ENCODE results near the gene CD22.
"Not testable (repeated sequence)": the region's sequence is repeated elsewhere in the genome, so short reads cannot be mapped to it uniquely, and the experiment has no call there.

CD22 gene

DNA sequence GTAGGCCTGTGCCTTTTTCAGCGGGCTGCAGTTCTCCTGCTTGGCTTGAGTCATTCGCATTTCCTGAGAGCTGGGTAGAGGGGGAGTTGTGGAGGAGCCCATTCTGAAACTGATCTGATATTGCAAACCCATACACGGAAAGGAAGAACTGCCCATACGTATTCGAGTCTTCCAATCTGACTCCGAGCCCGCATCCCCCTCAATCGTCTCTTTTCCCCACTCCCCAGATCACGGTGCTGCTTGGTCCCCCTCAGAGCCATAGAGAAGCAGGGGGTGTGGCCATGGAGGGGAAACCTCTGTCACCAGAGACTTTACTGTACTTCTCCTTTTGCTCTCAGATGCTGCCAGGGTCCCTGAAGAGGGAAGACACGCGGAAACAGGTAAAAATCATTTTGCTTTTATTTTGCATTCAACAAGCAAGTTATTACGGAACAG lies at the start of gene CD22:
TSS of gene CD22 (plus strand) at position 337 of the 435 bp plus-strand sequence. CDS start 2,854 bp downstream, outside the sequence.
- peak; percentile 82 for DNase-seq (ENCODE audit: low spot score)

DNA sequence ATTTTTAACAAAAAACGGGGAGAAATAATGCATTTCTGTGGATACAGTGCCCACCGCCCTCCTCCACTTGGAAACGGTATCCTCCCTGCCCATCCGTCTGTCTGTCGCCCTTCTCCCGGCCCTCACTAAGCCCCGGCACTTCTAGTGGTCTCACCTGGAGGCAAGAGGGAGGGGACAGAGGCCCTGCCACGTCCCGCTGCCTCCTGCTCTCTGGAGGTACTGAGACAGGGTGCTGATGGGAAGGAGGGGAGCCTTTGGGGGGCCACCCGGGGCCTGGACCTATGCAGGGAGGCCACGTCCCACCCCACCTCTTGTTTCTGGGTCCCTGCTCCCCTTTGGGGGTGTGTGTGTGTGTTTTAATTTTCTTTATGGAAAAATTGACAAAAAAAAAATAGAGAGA lies 49.6 kb upstream of the CD22 start:
- no peak for DNase-seq (ENCODE audit: low spot score)

DNA sequence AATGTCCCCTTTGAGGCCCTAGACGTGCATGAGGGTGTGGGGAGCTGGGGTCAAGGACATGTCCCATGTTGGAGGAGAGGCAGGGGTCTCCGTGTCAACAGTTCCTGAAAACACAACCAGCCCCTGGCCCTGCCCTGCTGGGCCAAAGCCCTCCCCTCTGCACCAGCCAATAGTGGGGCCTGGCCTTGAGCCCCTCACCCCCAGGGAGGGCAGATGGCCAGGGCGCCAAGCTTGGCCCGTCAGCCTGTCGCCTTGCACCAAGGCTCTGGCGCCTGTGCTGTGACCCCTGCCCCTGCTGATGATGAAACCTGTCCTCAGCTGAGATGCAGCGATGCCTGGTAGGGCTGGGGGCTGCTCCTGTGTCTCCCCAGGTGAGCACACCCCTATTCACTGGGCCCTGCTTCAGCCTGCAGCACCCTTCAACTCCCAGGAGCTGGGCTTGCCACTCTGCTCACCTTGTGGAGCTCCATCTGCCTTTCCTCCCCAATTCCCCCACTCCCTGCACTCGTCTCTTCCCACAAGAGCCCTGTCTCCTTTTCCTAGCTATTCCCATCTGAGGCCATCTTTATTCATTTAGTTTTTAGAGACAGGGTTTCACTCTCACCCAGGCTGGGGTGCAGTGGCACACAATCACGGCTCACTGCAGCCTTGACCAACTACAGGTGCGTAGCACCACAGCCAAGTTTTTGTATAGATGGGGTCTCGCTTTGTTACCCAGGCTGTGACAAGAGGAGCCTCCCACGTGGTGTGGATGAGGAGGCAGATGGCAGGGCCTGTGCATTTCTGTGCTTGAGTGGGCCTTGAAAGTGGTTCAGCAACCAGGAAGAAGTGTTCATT lies 48.8 kb upstream of the CD22 start:
- DNase-seq (ENCODE audit: low spot score), result peak; percentile 66

DNA sequence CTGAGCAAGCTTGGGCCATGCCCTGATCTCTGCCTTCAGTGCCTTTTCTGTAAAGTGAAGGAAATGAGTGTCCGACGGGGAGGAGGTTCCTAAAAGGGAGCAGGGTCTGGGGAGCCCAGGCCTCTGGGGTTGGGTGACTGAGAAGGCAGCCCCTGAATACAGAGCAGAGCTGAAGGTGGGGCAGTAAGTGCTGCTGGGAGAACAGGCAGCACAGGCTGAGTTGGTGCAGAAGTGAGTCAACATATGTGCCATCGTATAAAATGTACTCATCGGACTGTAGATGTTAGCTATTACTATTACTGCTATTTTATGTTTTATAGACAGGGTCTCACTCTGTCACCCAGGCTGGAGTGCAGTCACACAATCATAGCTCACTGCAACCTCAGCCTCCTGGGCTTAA lies 47.7 kb upstream of the CD22 start:
- no peak for DNase-seq (ENCODE audit: low spot score)

DNA sequence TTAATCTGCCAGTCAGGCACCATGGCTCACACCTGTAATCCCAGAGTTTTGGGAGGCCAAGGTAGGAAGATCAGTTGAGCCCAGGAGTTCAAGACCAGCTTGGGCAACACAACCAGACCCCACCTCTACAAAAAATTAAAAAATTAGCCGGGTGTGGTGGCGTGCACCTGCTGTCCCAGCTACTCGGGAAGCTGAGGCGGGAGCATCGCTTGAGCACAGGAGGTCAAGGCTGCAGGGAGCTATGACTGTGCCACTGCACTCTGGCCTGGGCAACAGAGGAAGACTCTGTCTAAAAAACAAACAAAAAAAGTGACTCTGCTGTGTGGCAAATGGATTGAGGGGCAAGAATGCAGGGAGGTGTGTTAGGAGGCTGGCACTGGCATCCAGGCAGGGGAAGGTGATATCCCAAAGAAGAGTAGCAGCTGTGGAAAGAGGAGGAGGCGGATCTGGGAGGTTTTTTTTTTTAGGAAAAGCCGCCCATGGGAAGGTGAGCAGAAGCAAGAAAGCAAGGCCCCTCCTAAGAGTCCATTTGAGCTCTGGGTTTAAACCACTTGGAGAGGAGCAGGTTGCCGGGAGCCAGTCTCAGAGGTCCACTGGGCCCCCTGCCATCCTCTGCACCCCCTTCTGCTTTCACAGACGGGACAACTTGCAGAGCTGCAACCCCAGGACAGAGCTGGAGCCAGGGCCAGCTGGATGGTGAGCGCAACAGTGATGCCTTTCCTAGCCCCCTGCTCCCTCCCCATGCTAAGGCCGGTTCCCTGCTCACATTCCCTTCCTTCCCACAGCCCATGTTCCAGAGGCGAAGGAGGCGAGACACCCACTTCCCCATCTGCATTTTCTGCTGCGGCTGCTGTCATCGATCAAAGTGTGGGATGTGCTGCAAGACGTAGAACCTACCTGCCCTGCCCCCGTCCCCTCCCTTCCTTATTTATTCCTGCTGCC lies 44.6 kb upstream of the CD22 start:
- DNase-seq (ENCODE audit: low spot score), result no peak

DNA sequence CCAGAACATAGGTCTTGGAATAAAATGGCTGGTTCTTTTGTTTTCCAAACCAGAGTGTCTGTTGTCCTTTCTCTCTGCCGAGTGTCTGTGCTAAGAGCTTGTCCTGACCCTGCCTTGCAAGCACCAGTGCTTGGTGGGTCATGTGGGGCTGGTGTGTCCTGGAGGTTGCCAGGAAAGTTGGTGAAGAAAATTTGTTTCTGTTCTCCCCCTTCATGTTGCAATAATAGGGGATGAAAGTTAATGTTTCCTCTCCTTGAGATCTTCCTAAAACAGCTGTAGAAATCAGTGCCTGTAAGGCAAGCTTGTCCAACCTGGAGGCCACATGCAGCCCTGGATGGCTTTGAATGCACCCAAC lies 43.9 kb upstream of the CD22 start:
- no peak for DNase-seq (ENCODE audit: low spot score)

DNA sequence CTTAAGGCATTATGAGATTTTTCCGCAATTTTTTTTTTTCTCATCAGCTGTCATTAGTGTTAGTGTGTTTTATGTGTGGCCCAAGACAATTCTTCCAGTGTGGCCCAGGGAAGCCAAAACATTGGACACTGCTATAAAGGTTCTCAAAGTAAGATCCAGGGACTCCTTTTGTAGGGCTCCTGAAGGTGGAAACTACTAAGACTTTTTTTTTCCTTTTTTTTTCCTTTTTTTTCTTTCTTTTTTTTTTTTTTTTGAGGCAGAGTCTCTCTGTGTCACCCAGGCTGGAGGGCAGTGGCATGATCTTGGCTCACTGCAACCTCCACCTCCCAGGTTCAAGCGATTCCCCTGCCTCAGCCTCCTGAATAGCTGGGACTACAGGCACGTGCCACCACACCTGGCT lies 43.5 kb upstream of the CD22 start:
- DNase-seq (ENCODE audit: low spot score), result not testable (repeated sequence)

DNA sequence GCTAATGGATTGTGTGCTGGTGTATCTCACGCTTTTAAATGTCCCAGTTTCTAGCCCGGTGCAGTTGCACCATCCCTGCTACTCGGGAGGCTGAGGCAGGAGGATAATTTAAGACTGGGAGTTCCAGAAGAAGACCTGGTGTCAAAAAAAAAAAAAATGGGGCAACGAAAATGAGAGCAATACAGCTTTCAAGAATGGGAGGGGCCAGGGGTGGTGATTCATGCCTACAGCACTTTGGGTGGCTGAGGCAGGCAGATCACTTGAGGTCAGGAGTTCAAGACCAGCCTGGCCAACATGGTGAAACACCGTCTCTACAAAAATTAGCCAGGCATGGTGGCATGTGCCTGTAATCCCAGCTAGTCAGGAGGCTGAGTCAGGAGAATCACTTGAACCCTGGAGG lies 42.9 kb upstream of the CD22 start:
- DNase-seq (ENCODE audit: low spot score), result not testable (repeated sequence)

DNA sequence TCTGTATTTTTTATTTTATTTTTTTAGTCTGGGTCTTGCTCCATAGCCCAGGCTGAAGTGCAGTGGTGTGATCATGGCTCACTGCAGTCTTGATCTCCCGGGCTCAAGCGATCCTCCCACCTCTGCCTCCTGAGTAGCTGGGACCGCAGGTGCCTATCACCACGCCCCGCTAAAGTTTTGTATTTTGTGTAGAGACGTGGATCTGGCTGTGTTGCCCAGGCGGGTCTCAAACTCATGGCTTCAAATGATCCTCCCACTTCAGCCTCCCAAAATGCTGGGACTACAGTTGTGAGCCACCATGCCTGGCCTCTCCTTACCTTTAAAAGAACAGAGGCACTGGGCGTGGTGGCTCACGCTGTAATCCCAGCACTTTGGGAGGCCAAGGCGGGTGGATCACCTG lies 41.3 kb upstream of the CD22 start:
- no peak for DNase-seq (ENCODE audit: low spot score)

DNA sequence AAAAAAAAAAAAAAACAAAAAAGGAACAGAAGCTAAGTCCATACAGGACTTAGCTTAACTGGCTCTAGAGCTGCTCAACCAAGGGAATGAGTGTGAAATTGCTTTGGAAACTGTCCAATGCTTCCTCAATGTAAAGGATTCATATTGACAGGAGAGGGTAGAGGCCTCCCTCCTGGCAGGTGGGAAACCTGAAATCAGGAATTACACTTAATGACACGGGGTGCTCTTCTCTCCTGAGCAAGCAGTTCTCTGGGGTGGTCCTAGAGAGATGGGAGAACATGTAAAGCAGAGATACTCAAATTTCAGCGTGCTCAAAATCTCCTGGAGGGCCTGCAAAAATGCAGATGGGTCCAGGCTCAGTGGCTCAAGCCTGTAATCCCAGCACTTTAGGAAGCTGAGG lies 40.7 kb upstream of the CD22 start:
- DNase-seq (ENCODE audit: low spot score), result no peak

DNA sequence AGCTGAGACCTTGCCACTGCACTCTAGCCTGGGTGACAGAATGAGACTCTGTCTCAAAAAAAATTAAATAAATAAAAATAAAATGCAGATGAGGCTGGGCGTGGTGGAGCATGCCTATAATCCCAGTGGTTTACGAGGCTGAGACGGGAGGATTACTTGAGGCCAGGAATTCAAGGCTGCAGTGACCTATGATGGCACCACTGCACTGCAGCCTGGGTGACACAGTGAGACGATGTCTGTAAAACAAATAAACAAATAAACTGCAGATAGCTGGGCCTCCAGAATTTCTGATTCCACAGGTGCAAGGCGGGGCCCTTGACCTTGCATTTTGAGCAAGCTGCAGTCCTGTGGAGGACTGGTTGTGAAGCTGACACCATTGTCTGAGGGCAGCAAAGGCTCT lies 40.1 kb upstream of the CD22 start:
- no peak for DNase-seq (ENCODE audit: low spot score)

DNA sequence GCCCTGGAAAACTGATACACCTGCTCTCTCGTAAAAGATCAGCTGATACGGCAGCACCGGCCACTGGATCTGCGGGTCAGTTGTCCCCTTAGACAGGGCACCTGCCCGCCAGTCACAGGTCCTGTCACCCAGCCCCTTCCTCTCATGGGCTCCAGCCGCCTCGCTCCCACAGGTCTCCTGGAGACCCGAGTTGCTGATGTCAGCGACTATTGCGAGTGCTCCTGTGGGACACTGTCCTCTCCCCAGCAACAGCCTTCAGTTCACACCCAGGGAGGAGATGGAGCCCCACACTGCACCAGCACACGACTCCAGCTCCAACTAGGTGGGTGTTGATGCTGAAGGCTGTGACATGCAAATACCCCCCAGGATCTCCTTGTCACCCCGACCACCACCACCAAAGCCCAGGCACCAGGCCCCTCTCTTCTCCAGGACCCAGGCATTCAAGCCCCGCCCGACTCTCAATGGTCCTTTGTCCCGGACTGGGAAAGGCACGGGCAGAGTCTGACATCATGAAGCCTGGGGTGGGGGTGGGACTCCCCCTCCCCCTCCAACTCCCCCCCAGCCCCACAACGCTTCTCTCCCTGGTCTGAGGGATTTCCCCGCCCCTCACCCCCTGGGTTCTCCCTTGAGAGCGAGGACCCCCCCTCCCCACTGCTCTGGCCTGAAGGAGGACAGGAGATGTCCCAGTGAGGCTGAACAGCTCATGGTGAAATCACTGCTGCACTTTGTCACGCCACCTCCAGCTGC lies 38.4 kb upstream of the CD22 start:
- DNase-seq (ENCODE audit: low spot score), result no peak

DNA sequence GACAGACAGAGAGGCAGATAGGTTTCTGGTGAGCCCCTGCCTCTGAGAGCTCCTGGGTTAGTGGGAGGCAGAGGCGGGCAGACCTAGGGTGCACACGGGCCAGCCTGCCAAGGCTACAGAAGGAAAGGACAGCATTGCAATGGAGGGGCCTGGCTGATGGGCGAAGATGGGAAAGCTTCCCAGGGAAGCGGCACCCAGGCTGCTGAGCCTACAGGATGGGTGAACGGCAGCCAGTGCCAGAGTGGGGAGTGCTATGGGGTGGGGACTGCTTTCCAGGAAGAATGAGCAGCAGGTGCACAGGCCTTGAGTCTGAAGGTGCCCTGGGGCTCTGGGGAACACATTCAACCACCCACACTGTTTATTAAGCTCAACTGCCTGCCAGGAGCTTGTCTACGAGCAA lies 37.7 kb upstream of the CD22 start:
- peak; percentile 62 for DNase-seq (ENCODE audit: low spot score)

DNA sequence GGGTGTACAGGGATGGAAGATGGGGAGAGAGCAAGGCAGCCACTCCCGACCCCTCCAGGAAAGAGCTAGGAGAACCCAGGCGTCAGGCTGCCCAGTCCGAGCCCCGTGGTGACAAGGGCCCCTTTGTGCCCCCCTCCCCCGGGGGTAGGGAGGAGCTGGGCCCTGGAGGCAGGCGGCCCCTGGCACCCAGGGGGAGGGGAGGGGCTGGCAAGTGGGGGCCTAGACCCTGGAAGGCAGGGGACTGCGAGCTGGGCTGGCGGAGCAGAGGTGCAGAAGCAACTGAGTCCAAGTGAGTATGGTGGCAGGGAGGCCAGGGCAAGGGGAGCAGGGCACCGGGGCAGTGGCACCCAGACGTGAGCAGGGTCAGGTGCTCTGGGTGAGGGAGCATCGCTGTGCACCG lies 37.1 kb upstream of the CD22 start, which contains the start of gene MAG:
TSS of gene MAG (plus strand) at position 246 of the 400 bp plus-strand sequence. CDS start 3,248 bp downstream, outside the sequence.
- DNase-seq (ENCODE audit: low spot score), result no peak

DNA sequence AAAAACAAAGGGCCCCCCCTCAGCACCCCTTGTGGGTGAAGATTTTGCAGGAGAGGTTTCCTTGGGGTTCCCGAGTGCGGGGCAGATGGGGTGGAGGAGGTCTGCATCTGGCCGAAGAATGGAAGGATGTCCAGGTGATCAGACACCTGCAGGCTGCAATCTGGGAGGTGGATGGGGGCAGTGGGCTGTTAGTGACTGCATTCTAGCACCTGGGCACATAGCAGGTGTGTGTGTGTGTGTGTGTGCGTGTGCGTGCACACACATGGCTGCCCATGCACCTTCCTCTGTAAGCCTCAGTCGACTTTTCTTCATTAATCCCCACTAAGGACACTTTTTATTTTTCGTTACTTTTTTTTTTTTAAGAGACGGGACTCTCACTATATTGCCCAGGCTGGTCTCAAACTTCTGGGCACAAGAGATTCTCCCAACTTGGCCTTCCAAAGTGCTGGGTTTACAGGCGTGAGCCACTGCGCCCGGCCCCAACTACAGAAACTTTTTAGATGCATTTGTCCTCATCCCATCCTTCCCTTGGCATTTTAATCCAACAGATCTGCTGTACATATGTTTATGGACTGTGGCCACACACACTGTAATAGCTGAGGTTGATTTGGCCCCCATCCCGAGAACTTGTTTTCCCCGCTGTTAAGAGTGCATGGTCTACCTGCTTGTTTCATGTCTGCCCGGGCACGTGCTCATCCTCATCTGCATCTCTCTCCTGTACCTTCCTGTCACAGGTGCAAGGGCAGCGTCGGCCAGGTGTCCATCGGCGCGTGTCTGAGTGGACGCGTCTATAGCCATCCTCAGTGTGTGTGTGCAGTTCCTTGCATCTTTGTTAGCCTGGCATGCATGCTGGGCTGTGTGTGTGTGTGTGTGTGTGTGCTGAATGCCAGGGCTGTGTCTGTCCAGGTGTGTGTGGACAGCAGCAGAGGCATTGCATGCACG lies 36.3 kb upstream of the CD22 start:
- DNase-seq (ENCODE audit: low spot score), result no peak

DNA sequence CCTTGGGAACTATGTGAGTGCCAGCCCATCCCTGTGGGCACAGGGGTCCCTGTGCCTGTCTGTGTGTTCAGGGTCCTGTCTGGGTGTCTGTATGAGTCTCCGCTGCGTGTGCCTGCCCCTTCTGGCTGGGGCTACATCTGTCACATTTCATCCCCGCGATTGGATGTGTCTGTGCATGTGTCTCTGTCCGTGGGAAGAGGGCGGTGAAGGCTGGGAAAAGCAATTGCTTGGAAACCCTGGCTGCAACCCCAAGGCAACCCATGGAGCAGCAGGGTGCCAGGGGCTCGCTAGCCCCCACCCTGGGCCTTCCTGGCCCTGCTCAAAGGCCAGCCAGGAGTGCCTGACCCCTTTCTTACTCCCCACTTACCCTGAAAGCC lies 35.6 kb upstream of the CD22 start:
- DNase-seq (ENCODE audit: low spot score), result no peak

DNA sequence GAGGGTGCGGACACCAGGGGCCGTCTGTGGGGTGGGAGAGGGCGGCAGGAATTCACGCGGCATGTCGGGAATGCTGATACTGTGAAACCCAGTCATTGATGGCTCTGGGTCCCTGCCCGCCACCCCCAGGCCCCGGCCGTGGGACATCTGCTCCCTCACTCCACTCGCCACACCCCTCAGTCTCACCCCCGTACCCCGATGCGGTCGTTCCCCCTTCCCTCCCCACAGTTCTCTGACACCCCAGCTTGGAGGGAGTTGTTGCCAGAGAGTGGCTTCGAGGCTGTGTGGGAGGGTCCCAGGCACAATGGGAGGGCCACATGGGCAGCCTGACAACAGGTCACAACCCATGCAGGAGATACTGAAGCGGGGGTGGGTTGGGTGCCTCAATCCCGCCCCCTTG lies 35.2 kb upstream of the CD22 start:
- DNase-seq (ENCODE audit: low spot score), result no peak

DNA sequence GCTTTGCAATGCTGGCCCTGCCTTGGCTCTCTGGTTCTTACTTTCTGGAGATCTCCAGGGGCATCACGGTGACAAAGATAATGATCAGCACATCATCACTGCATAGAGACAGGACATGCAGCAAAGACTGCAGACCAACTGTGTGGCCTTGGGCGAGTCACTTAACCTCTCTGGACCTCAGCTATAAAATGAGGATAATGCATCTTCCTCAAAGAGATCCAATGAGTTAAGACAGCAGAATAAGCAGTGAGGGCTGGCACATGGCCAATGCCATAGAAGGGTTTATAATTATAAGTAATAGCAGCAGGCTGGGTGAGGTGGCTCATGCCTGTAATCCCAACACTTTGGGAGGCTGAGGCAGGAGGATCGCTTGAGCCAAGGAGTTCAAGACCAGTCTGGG lies 34.7 kb upstream of the CD22 start:
- DNase-seq (ENCODE audit: low spot score), result no peak

DNA sequence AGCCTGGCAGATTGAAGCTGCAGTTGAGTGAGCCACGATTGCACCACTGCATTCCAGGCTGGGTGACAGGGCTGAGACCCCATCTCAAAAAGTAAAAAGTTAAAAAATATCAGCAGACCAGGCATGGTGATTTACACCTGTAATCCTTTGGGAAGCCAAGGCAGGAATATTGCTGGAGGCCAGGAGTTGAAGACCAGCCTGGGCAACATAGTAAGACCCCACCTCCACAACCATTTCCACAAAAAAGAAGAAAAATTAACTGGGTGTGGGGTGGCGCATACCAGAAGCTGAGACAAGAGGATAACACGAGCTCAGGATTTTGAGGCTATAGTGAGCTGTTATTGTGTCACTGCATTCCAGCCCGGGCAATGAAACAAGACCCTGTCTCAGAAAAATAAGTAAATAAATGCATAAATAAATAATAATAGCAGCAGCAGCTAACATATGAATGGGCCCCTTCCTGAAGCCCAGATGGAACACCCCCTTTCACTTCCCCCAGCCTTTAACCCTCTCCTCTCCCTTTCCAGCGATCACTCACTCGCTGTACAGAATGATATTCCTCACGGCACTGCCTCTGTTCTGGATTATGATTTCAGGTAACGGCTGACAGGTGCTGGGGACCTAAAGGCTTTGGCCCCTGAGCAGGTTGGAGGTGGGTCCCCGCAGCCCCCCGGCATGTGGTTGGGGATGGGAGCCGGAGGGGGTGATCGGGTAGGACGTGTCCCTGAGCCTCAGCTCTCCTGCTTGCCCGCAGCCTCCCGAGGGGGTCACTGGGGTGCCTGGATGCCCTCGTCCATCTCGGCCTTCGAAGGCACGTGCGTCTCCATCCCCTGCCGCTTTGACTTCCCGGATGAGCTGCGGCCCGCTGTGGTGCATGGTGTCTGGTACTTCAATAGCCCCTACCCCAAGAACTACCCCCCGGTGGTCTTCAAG lies 33.9 kb upstream of the CD22 start:
- no peak for DNase-seq (ENCODE audit: low spot score)
